Endometrium (tissue), 2 donors: ENCODE results near the gene KLK12.

Experiments
- FAIRE-seq: peaks from 2 replicates; lab custom pipeline; 2012; peaks lifted over from hg19 to GRCh38; lab: Jason Lieb, UNC
- donor health status: control.
- donor health status: control.

The KLK12 gene

DNA sequence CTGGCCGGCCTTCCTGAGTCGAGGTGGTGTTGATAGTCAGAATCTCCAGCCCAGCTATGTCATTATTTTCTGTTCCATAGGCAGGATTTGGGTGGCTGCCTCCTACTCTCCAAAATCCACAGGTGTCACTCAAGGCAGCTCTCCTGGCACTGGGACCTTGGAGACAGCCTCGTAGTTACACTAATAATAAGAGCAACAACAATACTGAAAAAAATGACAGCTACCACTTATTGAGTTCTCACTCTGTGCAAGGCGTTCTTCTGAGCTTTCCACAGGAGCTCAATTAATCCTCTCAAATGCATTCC lies 12.2 kb upstream of the KLK12 start:
- no peak for FAIRE-seq

DNA sequence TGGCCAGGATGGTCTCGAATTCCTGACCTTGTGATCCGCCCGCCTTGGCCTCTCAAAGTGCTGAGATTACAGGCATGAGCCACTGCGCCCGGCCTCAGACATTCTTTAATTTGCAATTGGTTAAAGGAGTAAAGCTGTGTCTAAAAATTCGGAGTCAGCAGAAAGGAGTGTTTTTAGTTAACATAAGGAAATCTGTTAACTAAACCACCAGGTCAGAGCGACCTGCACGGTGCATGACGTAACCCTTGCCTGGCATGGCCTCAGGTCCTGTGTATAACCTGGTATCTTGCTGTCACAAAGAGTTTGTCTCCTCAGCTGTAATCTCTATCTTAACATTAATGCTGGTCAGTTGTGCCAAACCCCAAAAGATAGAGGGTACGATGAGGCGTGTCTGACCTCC lies 9.5 kb upstream of the KLK12 start:
- no peak for FAIRE-seq

DNA sequence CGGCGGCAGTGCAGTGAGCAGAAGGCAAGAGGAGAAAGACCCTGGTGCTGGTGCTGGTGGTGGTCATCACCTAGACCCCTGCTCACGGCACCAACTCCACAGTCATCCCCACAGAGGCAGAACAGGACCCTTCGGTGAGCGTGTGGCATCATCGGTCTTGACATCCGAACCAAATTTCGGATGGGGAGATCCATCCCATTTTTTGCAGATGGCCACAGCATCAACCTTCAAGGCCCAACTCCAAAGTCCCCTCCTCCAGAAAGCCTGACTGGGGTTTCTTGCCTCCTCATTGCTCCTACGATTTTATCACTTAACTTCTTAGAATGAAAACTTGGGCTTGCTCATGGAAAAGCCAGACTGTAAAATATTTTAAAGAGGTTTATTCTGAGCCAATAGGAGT lies 8.7 kb upstream of the KLK12 start:
- no peak for FAIRE-seq

DNA sequence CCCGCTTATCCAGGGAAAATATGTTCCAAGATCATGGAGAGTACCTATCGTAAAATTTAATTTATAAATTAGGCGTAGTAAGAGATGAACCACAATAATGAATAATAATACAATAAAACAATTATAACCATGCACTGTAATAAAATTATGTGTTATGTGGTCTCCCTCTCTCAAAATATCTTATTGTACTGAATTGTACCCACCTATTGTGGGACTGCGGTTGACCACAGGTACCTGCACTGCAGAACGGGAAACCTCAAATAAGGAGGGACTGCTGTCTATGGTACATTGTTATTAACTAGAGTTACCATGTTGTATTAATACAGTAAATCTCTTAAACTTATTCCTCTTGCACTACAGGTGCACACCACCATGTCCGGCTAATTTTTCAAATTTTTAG lies 5.3 kb upstream of the KLK12 start:
- FAIRE-seq, result no peak

DNA sequence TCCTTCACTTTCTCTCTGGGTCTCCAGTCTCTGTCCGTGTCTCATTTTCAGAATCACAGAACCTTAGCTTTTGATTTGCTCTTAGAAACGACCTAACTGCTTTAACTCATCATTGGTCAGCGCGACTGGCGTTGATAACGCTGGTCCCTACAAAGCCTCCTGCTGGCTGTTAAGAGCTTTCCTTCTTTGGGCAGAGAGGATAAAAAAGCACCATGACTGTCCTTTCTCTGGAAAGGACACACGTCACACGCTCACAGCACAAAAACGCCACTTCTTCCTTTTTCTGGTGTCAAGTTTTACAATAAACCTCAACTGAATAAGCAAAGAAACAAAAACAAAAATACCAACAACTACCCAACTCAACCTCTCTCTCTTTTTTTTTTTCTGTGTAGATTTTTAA lies 1.7 kb upstream of the KLK12 start:
- no peak for FAIRE-seq

DNA sequence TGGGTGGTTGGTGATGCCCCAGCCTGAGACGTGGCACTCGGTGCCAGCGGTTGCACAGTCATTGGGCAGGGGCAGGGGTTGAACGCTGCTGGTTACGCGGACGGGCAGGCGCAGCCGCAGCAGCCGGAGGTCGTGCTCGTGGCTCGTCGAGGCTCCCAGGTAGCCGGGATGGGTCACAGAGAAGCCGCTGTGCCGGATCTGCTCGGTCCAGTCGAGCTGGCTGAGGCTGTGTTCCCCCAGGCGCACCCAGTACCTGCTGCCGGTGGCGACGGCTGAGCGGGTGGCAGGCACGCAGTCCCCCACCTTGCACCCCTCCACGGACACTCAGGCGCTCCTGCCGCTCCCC lies 2.9 kb downstream of the KLK12 start:
- no peak for FAIRE-seq

DNA sequence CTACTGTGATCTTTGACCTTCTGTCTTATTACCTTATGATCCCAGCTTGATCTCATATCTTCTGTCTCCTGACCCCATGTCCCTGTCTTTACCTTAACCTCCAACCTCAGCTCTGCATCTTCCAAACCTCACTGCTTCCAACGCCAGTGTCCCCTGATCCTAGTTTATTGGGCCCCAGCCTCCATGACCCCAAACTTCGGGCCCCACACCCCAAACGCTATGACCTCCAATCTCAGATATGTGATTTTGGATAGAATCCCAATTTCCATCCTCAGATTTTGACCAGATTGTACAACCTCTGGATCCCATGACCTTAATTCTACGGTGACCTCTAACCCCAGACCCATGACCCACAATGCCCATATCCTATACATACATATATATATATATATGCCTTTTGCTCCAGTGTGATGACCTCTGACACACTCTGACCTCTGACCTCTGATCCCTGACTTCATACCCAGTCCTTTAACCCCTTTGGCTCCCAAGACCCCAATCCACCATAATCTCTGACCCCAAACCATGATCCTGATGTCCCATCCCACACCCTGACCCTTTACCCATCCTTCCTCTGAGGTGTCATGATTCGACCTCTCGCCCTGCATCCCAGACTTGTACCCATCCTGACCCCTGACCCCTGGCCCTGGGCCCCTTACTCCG lies 3.5 kb downstream of the KLK12 start:
- FAIRE-seq, result no peak

DNA sequence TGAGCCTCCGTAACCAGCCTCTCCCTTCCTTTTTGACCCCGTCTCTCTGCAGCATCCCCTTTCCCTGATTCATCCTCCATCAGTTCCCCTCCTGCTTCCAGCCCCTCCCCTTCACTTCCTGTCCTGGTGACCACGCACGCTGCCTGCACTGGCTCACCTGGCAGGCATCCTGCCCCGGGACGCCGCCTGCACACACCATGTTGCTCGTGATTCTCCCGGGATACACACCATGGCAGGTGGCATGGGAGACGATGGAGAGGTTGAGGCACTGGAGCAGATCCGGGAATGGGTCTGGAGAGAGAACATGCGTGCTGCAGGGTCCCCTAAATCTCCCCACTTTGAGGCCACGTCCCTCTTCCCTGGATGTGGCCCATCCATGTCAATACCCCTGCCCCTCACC lies 4.2 kb downstream of the KLK12 start:
- FAIRE-seq, result no peak

DNA sequence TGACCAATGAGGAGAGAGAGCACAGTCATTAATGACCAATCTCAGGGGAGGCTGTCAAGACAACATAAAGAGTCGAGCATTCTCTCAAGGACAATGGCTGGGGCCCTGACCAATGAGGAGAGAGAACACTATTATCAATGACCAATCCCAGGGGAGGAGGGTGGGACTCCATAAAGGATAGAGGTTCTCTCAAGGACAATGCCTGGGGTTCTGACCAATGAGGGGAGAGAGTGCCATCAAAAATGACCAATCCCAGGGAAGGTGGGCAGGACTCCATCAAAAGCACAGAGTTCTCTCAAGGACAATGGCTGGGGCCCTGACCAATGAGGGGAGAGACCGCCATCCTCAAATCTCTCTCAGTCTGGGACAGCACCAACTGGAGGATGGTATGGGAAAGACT lies 5.1 kb downstream of the KLK12 start:
- FAIRE-seq, result no peak

DNA sequence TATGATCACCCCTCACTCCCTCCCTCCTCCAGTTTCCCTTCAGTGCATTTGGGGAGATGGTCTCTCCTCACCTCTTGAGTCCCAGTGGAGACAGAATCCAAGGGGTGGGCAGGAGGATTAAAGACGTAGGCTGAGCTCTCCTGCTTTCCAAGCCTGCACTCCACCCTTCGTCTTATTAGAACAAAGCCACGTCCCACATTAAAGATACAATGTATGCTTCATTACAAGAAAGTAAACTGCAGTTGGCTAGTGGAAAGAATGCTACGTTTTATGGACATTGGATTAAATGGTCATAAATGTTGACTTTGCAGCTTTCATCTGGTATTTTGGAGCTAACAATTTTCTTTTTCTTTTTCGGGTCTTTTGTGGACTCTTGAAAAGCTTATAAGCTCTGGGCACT lies 6.9 kb downstream of the KLK12 start:
- no peak for FAIRE-seq

DNA sequence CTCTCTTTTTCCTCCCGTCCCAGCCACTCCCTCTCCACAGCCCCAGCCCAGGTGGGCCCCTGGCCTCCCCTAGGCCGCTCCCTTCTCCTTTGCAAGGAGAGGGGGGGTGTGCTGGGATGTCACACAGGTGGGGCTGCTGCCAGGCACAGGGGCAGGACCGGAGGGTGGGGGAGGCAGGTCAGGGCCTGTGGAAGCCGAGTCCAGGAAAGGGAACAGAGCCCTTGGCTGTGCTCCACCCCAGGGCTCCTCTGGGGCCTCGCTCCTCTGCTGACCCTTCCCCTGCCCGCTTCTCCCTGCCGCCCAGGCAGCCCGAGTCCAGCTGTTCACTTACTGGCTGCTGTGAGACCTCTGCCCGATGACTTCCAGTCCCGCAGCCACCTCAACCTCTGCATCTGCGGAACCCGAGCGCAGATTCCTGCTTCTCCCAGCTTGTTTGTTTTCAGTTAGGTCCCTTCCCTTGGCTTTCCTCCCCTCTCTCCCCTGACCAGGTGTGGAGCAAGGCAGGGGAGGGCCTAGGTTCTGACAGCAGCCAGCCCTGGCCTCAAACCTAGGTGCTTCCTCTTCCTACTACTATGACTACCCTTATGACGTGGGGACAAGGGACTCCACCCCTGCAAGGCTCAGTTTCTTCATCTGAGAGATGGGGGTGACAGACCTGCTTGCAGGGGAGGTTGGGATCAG lies 7.5 kb downstream of the KLK12 start:
- no peak for FAIRE-seq

DNA sequence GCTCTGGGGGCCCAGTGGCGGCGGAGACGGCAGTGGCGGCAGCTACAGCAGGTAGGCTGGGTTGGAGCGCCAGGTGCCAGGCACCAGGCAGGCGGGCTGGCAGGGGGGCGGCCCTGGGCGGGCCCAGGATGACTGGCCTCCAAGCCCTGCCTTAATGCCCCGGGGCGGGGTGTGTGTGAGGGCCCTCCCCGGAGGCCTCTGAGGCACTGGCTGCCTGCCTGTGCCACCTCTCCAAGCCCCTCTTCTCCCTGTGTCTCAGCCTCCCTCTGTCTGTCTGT lies 8.3 kb downstream of the KLK12 start, which contains the start of gene KLK11:
TSS of gene KLK11 (minus strand) at position 63 of the 278 bp plus-strand sequence. CDS start 985 bp downstream, outside the sequence.
- no peak for FAIRE-seq

DNA sequence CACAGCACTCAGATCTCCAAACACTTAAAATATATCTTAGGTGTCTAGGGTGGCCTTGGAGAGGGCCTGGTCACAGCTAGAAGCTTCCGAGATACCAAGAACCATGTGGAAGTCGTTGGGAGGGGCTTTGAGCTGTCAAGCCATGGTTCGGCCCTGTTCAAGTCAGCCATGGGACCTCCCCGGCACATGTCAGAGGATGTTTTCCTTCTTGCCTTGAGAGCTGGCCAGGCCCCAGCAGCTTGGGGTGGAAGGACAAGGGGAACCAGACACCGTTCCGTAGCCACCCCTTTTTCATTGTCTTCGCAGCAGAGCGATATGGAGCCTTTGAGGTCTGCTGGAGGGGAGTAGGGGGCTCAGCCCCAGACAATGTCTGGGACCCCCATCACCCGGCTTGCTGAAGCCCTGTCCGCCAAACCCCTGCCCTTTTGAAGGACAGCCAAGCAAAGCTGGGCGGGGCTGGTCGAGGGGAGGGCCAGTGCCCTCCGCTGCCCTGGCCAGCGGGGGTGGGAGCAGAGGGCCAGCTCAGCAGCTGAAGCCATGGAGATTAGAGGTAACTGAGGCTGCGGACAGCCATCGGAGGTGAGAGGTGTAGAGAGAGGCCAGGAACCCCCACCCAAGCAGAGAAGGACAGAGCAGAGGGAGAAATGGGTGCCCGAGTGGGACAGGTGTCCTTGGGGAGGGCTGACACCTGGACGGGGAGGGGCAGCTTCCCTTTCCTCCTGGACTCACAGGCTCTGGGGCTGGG lies 8.8 kb downstream of the KLK12 start:
- no peak for FAIRE-seq

DNA sequence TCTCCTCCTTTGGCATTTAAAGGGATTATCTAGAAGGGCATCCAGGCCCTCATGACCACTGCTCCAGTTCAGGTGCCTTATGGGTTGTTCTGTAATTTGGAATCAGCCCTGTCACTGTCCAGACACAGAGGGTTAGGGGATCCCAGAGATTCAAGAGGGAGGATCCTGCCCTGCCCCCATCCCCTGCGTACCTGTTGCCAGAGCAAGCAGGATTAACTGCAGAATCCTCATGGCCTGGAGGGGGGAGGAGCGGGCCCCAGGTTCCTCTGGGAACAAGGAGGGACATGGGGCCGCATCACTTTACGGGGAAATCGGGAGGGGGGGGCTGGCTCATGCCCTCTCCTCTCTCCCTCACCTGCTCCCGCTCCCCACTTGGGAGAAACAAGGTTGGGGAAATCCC lies 9.4 kb downstream of the KLK12 start:
- FAIRE-seq, result no peak

DNA sequence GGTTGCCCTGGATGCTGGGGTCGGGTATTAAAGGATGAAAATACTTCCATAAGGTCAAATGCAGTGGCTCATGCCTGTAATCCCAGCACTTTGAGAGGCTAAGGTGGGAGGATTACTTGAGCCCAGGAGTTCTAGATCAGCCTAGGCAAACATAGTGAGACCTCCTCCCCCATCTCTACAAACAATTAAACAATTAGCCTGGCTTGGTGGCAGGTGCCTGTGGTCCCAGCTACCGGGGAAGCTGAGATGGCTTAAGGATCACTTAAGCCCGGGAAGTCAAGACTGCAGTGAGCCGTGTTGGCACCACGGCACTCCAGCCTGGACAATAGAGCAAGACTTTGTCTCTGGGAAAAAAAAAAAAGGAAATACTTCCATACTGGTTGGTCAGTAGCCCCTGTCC lies 9.9 kb downstream of the KLK12 start:
- no peak for FAIRE-seq

DNA sequence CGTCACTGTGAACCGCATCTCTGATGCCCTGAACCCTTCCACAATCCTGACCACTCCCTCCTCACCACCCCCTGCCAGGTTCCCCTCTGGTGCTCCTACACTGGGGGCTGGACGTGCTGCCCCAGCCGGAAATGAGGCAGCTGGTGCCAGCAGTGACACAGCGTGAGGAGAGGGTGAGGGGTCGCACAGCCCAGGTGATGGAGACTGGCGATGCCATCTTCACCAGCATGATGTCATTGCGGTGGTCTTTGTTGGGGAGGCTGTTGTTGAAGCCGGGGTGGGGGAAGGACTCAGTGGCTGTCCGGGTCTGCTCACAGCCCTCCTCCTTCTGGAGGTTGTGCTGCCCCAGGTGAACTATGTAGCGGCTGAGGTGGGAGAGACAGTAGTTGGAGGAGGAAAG lies 10.9 kb downstream of the KLK12 start:
- no peak for FAIRE-seq

DNA sequence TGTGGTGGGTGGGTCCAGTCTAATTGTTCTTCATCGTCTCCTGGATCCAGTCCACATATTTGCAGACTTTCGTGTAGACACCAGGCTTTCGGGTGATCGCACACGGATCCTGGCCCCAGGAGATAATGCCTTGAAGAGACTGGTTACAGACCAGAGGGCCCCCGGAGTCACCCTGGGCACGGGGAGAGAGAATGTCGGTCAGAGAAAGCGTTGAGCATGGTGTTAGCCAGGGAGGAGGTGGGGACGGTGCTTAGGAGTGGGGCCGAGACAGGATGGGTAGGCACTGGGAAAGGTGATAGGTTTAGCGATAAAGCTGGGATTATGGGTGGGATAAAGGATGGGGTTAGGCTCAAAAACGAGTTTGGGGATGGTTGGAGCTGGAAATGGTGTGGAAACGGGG lies 12.3 kb downstream of the KLK12 start:
- FAIRE-seq, result no peak

DNA sequence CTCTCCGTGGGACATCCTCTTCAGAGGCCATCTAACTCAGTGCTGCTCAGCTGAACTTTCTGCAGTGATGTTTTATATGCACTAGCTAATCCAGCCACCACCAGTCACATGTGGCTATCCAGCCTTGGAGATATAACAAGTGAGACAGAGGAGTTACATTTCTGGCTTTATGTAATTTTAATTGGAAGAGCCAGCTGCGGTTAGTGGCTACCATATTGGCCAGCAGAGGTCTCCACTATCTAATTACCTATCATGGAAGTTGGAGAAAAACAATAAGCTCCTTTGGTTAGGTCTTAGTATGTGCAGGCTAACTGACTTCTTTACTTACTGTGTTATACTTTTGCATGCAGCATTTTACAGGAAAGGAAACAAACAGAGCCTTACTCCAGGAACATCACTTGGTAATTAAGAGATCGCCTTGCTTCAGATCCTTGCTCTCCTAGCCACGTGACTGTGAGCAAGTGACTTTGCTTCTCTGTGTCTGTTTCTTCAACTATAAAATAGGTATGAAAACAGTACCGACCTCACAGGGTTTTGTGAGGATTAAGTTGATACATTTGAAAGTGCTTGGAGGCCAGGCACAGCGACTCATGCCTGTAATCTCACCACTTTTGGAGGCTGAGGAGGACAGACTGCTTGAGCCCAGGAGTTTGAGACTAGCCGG lies 13.7 kb downstream of the KLK12 start:
- peak; percentile 83 for FAIRE-seq

DNA sequence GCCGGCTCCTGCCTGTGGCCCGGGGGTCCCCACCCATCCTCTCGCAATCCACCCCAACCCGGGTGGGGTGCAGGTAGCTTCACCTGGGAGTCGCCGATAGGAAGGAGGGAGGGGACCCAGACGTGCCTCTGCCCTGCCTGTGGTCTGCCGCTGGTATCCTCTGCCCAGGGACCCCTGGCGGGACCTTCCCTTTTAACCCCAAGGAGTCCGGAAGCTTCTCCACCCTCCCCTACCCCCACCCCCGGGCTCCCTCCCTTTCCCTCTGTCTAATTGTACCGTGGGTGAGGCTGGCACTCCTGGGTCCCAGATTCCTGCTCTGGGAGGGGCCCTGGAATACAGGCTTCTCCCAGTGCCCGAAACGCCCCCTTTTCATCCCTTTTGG lies 15.3 kb downstream of the KLK12 start, which contains the start of gene KLK10:
TSS of gene KLK10 (minus strand) at position 166 of the 382 bp plus-strand sequence. CDS start 579 bp downstream, outside the sequence.
- FAIRE-seq, result no peak

DNA sequence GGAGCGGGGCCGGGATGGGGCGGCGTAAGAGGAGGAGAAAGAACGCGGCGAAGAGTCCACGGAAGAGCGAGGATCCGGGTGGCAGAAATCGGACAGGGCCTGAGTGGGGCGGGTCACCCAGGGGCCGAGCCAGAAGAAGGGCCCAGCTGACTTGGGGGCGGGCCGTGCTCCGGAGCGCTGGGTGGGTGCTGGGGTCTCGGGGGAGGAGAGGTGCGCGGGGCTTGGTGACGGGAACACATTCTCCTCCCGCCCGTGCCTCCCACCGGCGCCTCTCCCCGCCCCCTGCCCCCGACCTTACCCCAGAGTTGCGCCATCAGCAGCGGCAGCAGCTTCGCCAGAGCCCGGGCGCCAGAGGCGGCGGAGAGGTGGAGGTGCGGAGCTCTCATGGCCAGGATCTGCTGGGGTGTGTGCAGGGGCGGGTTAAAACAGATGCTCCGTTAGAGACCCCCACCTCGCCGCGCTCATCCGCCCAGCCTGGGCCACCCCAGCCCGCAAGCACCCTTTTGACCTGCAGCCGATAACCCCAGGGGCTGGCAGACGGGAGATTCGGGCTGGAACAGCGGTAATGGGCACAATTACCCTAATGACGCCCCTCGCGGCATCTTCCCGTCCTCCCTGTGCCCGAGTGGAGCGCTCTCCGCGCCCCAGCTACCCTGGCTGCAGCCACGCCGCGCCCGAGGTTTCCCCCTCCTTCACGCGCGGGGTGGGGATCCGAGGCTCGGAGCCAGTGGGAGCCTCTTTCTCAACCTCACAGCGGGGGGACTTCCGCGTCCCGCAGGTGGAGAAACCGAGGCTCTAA lies 15.9 kb downstream of the KLK12 start:
- FAIRE-seq, result no peak

DNA sequence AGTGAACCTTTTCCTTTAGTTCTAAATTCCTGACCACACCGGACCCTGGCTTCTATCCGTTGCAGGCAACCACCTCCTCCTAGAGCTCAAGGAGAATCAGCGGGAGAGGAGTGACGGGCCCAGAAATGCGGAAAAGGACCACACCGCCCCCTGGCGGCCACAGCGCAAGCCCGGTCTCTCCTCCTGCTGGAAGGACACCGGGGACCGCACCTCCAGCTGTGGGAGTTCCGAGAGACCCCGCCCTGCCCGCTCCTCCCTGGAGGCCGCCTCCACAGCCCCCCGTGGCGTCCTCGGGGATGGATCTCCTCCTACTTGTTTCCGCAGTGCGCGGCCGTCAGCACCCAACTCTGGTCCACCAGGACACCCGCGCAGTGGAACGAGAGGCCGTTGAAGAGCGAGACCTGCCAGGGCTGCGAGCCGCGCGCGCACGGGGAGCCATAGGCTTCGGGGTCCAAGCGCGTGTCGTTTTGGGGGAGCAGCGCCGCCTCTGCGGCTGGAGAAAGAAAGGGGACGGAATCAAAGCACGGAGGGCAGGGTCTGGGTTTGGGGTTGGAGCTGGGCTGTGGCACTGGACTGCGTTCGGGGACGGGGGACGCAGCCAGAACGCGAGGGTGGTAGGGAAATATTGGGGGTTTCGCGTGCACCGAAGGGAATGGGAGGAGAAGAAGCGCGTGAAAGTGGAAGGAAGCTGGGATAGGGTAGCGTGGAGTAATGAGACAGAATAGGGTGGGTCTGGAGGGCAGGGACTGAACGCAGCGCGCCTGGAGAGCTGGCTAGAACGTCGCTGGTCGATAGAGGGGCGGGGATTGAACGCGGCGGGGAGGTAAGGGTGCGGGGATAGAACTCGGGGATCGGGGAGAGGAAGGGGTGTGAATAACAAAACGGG lies 17.8 kb downstream of the KLK12 start:
- FAIRE-seq, result no peak
